Smooth muscle cell (in vitro differentiated cells): ENCODE measurements around the gene HEXD. TPM values are rescaled to one million over a fixed set of nuclear protein-coding genes. Genes with fewer than 3 reads are reported as not detected.
"Not testable (repeated sequence)": the region's sequence is repeated elsewhere in the genome, so short reads cannot be mapped to it uniquely, and the experiment has no call there.

Source experiments
- DNase-seq: peaks from one replicate; lab custom pipeline; 2025; ENCODE audit not compliant: unreplicated experiment; lab: John Stamatoyannopoulos, UW
- H2AFZ ChIP-seq: fragments of 200-600 bp; sonication (generic); 2 replicates; pipeline ENCODE4 v1.6.0; 2016; ENCODE audit warnings: antibody characterized with exemption, low read depth, mild to moderate bottlenecking
- H3F3A ChIP-seq: fragments of 200-600 bp; sonication (generic); 2 replicates; pipeline ENCODE4 v1.6.0; 2017; ENCODE audit warnings: antibody characterized with exemption, low read depth
- H3K27ac ChIP-seq: fragments of 200-600 bp; sonication (generic); 2 replicates; pipeline ENCODE4 v1.5.1; 2016; ENCODE audit warnings: low read depth, mild to moderate bottlenecking
- H3K27me3 ChIP-seq: fragments of 200-600 bp; sonication (generic); 2 replicates; pipeline ENCODE4 v1.6.1; 2016; ENCODE audit warnings: low read depth, mild to moderate bottlenecking
- H3K36me3 ChIP-seq: fragments of 200-600 bp; sonication (generic); 2 replicates; pipeline ENCODE4 v1.5.1; 2016; ENCODE audit warnings: low read depth
- H3K4me1 ChIP-seq: fragments of 200-600 bp; sonication (generic); 2 replicates; pipeline ENCODE4 v1.5.1; 2016; ENCODE audit warnings: low read depth
- H3K4me2 ChIP-seq: fragments of 200-600 bp; sonication (generic); 2 replicates; pipeline ENCODE4 v1.6.0; 2016; ENCODE audit warnings: mild to moderate bottlenecking
- H3K4me3 ChIP-seq: fragments of 200-600 bp; sonication (generic); 2 replicates; pipeline ENCODE4 v1.5.1; 2016; ENCODE audit warnings: mild to moderate bottlenecking
- H3K79me2 ChIP-seq: fragments of 200-600 bp; sonication (generic); 2 replicates; pipeline ENCODE4 v1.6.0; 2016; ENCODE audit warnings: low read depth, mild to moderate bottlenecking
- H3K9ac ChIP-seq: fragments of 200-600 bp; sonication (generic); 2 replicates; pipeline ENCODE4 v1.6.0; 2016; ENCODE audit warnings: low read depth
- H3K9me3 ChIP-seq: fragments of 200-600 bp; sonication (generic); replicated peaks from 2 replicates; pipeline ENCODE4 v1.5.1; 2016; ENCODE audit warnings: low read depth
- H4K20me1 ChIP-seq: fragments of 200-600 bp; sonication (generic); 2 replicates; pipeline ENCODE4 v1.6.0; 2016; ENCODE audit warnings: low read depth
- CTCF ChIP-seq: fragments of 200-600 bp; sonication (generic); IDR thresholded peaks from 2 replicates; pipeline ENCODE4 v1.5.1; 2017; ENCODE audit warnings: borderline replicate concordance, mild to moderate bottlenecking, antibody characterized with exemption; ENCODE audit not compliant: insufficient read depth, poor library complexity, severe bottlenecking
- WGBS: methylation state at CpG from one replicate; pipeline ENCODE4 v1.1.7; 2016; ENCODE audit warnings: low lambda C conversion rate; 5-methylcytosine and 5-hydroxymethylcytosine counted together
- polyA plus RNA-seq: library from polyadenylated mRNA; unstranded; fragments of >200 nt; fragmentation: Nextera tagmentation; extraction: Ambion mirVana; gene quantifications from 2 replicates; pipeline ENCODE4 v1.2.1, GENCODE V29; 2016
- total RNA-seq: library from RNA; depleted of rRNA; stranded (reverse); fragments of >200 nt; gene quantifications from 2 replicates; pipeline ENCODE4 v1.2.3, GENCODE V29; 2014

HEXD gene
- total and polyA plus RNA-seq, 2 experiments from 2014 or later, result 1.5 to 9.2 TPM

- Histone ChIP-seq H3K4me3 (peak overlapping the region; percentile 76), H4K20me1 (peaks cover 20% of the 10 kb centered on the region), H3K36me3 (peaks cover under 1% of the 10 kb centered on the region), H2AFZ (peak overlapping the region; percentile 24), H3K9me3 (no peaks in the 10 kb centered on the region), H3K4me1 (peaks cover 5% of the 10 kb centered on the region), H3F3A (peaks cover 7% of the 10 kb centered on the region), H3K79me2 (peaks cover 19% of the 10 kb centered on the region), H3K27ac (peak overlapping the region; percentile 99), H3K27me3 (no peaks in the 10 kb centered on the region), H3K4me2 (peak overlapping the region; percentile 90), H3K9ac (peak overlapping the region; percentile 81)
- no peak for DNase-seq
- 2% methylated on average over 54 of the region's 62 CpGs for WGBS
- no peak for TF ChIP-seq CTCF
Measured at GRCh38 chr17:82458885-82459424, 40.8 kb downstream of the HEXD start.

DNA sequence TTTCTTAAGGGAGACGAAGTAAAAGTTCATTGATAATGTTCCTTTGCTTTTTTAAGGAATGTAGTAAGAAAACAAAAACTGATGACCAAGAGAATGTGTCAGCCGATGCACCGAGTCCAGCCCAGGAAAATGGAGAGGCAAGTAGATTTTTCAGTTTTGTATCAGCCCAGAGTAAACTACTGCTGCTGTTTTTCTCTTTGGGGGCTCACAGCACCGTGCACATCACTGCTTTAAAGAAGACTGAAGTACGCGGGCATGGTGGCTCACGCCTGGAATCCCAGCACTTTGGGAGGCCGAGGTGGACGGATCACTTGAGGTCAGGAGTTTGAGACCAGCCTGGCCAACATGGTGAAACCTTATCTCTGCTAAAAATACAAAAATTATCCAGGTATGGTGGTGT lies 41.8 kb downstream of the HEXD start:
- Histone ChIP-seq H3K4me2 (peak overlapping the region; percentile 90), H4K20me1 (peaks cover 20% of the 10 kb centered on the region), H3K79me2 (peaks cover 19% of the 10 kb centered on the region), H3K4me3 (peak overlapping the region; percentile 76)
- not testable (repeated sequence) for H3K4me1 ChIP-seq, H3F3A ChIP-seq, H3K36me3 ChIP-seq, H3K27me3 ChIP-seq, DNase-seq, H3K9me3 ChIP-seq, H3K27ac ChIP-seq, H2AFZ ChIP-seq, H3K9ac ChIP-seq
- 94% methylated on average over 9 of the region's 9 CpGs for WGBS

- WGBS, result 95% methylated on average over 10 of the region's 10 CpGs
- no peak for TF ChIP-seq CTCF
- peaks cover 7% of the 10 kb centered on the region for H3F3A ChIP-seq
- H3K79me2 ChIP-seq, result peaks cover 19% of the 10 kb centered on the region
- no peak overlapping the region for H3K4me2 ChIP-seq
- H3K4me3 ChIP-seq, result no peak overlapping the region
- DNase-seq, result no peak
- H3K27me3 ChIP-seq, result no peaks in the 10 kb centered on the region
- peaks cover 23% of the 10 kb centered on the region for H4K20me1 ChIP-seq
- no peaks in the 10 kb centered on the region for H3K9me3 ChIP-seq
- no peak overlapping the region for H3K9ac ChIP-seq
- peaks cover 7% of the 10 kb centered on the region for H3K36me3 ChIP-seq
- no peak overlapping the region for H3K27ac ChIP-seq
- H2AFZ ChIP-seq, result no peak overlapping the region
- H3K4me1 ChIP-seq, result peaks cover 5% of the 10 kb centered on the region
Measured at GRCh38 chr17:82461827-82462524, 43.8 kb downstream of the HEXD start.

DNA sequence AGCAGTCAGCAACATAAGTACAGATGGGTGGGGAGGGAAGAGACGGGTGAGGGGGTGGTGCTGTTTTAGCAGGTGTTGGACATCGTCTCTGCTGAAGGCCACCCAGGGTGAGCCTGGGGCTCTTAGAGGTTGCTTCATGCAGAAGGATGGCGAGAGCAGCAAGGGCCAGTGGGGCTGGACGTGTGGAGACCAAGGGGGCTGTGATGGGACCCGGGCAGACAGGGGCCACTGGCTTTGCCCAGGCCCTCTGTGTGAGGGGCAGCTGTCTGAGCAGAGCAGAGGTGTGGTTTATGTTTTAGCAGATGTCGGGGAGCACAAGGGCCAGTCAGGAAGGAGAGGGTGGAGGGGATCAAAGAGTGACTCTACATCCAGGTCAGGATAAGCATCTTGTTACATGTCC lies 45.2 kb downstream of the HEXD start:
- H4K20me1 ChIP-seq, result peaks cover 27% of the 10 kb centered on the region
- H3K79me2 ChIP-seq, result peaks cover 19% of the 10 kb centered on the region
- H3K9ac ChIP-seq, result no peak overlapping the region
- H2AFZ ChIP-seq, result no peak overlapping the region
- peaks cover 7% of the 10 kb centered on the region for H3K36me3 ChIP-seq
- no peak for DNase-seq
- H3K27ac ChIP-seq, result no peak overlapping the region
- H3K9me3 ChIP-seq, result no peaks in the 10 kb centered on the region
- WGBS, result 95% methylated on average over 6 of the region's 6 CpGs
- H3K4me1 ChIP-seq, result no peaks in the 10 kb centered on the region
- H3K4me3 ChIP-seq, result no peak overlapping the region
- H3K27me3 ChIP-seq, result no peaks in the 10 kb centered on the region
- TF ChIP-seq CTCF, result no peak
- no peaks in the 10 kb centered on the region for H3F3A ChIP-seq
- no peak overlapping the region for H3K4me2 ChIP-seq
